Activated naive CD8-positive, alpha-beta T cell (primary cell): Measurements from ENCODE around the gene LDB2.
"Not testable (repeated sequence)": the region's sequence is repeated elsewhere in the genome, so short reads cannot be mapped to it uniquely, and the experiment has no call there.

ENCODE experiments used
- H3K27ac Mint-ChIP-seq: one replicate; pipeline ENCODE4 v1.8.0; 2021; ENCODE audit warnings: mixed read lengths
- H3K27me3 Mint-ChIP-seq: one replicate; pipeline ENCODE4 v1.8.0; 2021; ENCODE audit warnings: mixed read lengths
- H3K36me3 Mint-ChIP-seq: one replicate; pipeline ENCODE4 v1.8.0; 2021; ENCODE audit warnings: mixed read lengths
- H3K4me1 Mint-ChIP-seq: one replicate; pipeline ENCODE4 v1.8.0; 2021; ENCODE audit warnings: low read depth, mixed read lengths
- H3K4me3 Mint-ChIP-seq: one replicate; pipeline ENCODE4 v1.8.0; 2021; ENCODE audit warnings: mild to moderate bottlenecking, mixed read lengths
- H3K9me3 Mint-ChIP-seq: one replicate; pipeline ENCODE4 v1.8.0; 2021; ENCODE audit warnings: low read depth, mixed read lengths

The LDB2 gene

DNA sequence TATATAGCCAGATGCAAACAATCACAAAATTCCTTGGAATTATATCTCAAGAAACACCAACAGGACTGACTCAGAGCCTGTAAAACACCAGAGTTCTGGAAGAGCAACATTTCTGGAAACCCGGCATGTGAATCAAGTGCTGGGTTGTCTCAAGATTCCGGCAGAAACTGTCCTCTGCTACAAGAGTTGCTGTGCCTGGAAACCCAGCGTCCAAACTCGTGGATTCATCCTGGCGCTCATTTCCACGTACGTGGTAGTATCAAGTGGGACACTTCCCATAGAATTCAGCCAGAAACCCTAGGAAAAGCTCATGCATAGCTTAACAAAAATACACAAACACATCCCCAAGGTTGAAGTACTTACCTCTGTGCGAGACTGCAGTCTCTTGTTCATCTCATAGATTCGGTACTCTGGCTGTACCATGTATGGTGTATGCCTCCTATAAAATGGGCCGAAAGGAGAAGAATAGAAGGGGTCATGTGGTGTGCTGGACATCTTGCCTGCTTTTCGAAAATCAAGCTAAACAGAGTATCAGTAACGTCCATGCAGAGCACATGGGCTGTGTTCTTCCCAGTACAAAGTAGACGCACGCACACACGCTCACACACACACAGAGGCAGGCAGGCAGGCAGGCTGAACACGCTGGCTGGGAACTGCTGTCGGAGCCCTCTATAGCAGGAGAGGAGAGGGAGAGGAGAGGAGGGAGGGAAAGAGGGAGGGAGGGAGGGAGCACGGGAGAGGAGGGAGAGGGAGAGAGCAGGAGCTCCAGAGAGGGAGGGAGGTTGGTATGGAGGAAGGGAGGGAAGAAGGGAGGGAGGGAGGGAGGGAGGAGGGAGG, at the start of gene LDB2:
Gene LDB2, minus strand, starts transcription at position 655 of the 837 bp plus-strand sequence.
- Mint-ChIP-seq H3K27me3 (peaks cover 14% of the 10 kb centered on the region), H3K36me3 (no peaks in the 10 kb centered on the region), H3K4me1 (peaks cover 16% of the 10 kb centered on the region), H3K9me3 (no peaks in the 10 kb centered on the region), H3K27ac (no peak within 1 kb of the TSS), H3K4me3 (peak within 1 kb of the TSS; percentile 18)

DNA sequence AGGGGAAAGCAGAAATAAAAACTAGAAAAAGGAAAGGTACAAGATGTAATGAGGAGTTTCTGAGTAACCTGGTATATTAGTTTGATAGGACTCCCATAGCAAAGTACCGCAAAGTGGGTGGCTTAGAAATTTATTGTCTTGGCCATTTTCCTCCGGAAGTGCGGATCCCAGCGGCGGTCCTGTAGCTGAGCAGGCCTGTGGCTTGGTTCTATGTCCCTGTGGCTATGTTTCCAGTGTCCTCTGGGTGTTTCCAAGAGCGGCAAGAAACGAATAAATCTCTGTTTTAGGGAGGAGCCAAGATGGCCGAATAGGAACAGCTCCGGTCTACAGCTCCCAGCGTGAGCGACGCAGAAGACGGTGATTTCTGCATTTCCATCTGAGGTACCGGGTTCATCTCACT, 44.0 kb upstream of the LDB2 start:
- Mint-ChIP-seq H3K27ac (no peak overlapping the region), H3K27me3 (peaks cover 15% of the 10 kb centered on the region), H3K4me1 (no peaks in the 10 kb centered on the region), H3K9me3 (peaks cover 3% of the 10 kb centered on the region), H3K4me3 (no peak overlapping the region), H3K36me3 (no peaks in the 10 kb centered on the region)

DNA sequence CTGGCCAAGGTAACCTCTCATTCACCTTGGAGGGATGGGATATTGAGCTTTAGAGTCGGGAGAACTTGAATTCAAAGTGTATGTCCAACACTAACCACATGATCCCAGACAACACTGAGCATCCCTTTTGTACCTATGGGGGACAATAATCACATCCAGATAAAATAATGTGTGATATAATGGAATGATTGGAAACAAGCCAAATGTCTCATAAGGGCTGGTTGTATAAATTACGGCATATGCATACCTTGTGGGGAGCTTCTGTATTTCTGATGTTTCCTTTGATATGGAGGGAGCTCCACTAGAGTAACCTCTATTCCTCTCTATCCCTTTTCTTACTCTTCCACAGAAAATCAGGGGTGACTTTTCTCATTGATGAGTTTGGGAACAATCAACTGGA, 40.7 kb upstream of the LDB2 start:
- Mint-ChIP-seq H3K4me3 (no peak overlapping the region), H3K36me3 (no peaks in the 10 kb centered on the region), H3K9me3 (peaks cover 3% of the 10 kb centered on the region), H3K4me1 (no peaks in the 10 kb centered on the region), H3K27me3 (peaks cover 17% of the 10 kb centered on the region), H3K27ac (no peak overlapping the region)

- H3K27me3 Mint-ChIP-seq = peaks cover 17% of the 10 kb centered on the region
- no peaks in the 10 kb centered on the region for H3K4me1 Mint-ChIP-seq
- H3K9me3 Mint-ChIP-seq = peaks cover 3% of the 10 kb centered on the region
- H3K4me3 Mint-ChIP-seq = no peak overlapping the region
- no peaks in the 10 kb centered on the region for H3K36me3 Mint-ChIP-seq
- H3K27ac Mint-ChIP-seq = no peak overlapping the region
Measured at GRCh38 chr4:16938512-16939040, 40.1 kb upstream of the LDB2 start.

GRCh38 chr4:16931339-16932305, 33.2 kb upstream of the LDB2 start:
- Mint-ChIP-seq H3K9me3 (no peaks in the 10 kb centered on the region), H3K27ac (no peak overlapping the region), H3K27me3 (peaks cover 7% of the 10 kb centered on the region), H3K4me1 (no peaks in the 10 kb centered on the region), H3K36me3 (no peaks in the 10 kb centered on the region), H3K4me3 (no peak overlapping the region)

- Mint-ChIP-seq H3K36me3 (no peaks in the 10 kb centered on the region), H3K4me3 (no peak overlapping the region), H3K27ac (no peak overlapping the region), H3K27me3 (peaks cover 8% of the 10 kb centered on the region), H3K4me1 (no peaks in the 10 kb centered on the region), H3K9me3 (no peaks in the 10 kb centered on the region)
Measured at GRCh38 chr4:16926214-16926613, 27.8 kb upstream of the LDB2 start.

- not testable (repeated sequence) for H3K4me1 Mint-ChIP-seq, H3K36me3 Mint-ChIP-seq, H3K27me3 Mint-ChIP-seq, H3K27ac Mint-ChIP-seq, H3K4me3 Mint-ChIP-seq, H3K9me3 Mint-ChIP-seq
Measured at GRCh38 chr4:16918716-16919115, 20.3 kb upstream of the LDB2 start.

DNA sequence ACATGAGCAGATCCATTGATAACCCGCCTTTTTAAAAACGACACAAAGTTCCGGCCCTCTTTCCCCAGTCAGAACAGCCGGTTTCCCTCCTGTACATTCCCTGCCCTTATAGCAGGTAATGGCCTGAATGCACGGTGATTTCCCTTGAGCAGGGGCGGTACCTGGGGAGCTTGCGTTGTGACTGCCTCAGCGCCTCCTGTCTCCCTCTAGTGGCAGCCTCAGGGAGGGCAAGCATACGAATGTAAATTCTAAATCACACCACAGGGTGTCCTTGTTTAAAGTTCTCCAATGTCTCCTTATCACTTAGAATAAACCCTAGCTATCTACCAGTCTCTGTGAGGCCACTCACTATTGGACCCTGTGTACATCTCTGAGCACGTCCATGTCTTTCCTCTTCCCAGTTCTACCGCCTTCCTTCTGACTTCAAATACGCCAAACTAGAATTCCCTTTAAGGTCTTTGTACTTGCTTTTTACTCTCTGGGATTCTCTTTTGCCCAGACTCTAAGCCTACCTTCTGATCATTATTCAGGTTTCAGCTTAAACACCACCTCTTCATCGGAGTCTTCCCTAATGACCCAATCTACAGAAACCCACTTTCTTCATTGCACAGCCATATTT, 18.4 kb upstream of the LDB2 start:
- no peak overlapping the region for H3K4me3 Mint-ChIP-seq
- H3K27me3 Mint-ChIP-seq = no peaks in the 10 kb centered on the region
- no peaks in the 10 kb centered on the region for H3K36me3 Mint-ChIP-seq
- no peaks in the 10 kb centered on the region for H3K4me1 Mint-ChIP-seq
- no peak overlapping the region for H3K27ac Mint-ChIP-seq
- no peaks in the 10 kb centered on the region for H3K9me3 Mint-ChIP-seq

DNA sequence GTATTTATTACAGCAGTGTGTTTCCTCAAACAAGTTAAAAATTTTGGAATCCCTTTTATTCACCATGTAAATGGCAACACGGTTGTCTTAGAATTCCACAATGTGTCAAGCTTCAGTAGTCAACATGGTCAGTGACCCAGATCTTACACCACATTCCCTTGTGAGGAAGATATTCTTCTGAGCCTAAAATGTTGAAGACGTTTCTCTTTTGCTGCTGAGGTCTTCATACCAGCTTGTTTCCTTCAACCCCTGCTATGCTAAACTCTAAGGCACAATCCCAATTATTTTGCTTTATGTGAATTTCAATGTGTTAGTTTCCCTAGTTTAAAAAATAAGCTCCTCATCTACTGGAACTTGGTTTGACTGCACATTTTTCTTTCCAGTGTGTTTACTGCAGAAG, 17.6 kb upstream of the LDB2 start:
- Mint-ChIP-seq H3K4me1 (no peaks in the 10 kb centered on the region), H3K27me3 (no peaks in the 10 kb centered on the region), H3K9me3 (no peaks in the 10 kb centered on the region), H3K36me3 (no peaks in the 10 kb centered on the region), H3K4me3 (no peak overlapping the region), H3K27ac (no peak overlapping the region)

- Mint-ChIP-seq H3K27ac (no peak overlapping the region), H3K9me3 (no peaks in the 10 kb centered on the region), H3K4me1 (no peaks in the 10 kb centered on the region), H3K27me3 (no peaks in the 10 kb centered on the region), H3K36me3 (no peaks in the 10 kb centered on the region), H3K4me3 (no peak overlapping the region)
Measured at GRCh38 chr4:16914208-16914607, 15.8 kb upstream of the LDB2 start.

GRCh38 chr4:16912896-16913295, 14.5 kb upstream of the LDB2 start:
- Mint-ChIP-seq H3K9me3 (no peaks in the 10 kb centered on the region), H3K4me1 (no peaks in the 10 kb centered on the region), H3K4me3 (no peak overlapping the region), H3K27ac (no peak overlapping the region), H3K36me3 (no peaks in the 10 kb centered on the region), H3K27me3 (no peaks in the 10 kb centered on the region)

DNA sequence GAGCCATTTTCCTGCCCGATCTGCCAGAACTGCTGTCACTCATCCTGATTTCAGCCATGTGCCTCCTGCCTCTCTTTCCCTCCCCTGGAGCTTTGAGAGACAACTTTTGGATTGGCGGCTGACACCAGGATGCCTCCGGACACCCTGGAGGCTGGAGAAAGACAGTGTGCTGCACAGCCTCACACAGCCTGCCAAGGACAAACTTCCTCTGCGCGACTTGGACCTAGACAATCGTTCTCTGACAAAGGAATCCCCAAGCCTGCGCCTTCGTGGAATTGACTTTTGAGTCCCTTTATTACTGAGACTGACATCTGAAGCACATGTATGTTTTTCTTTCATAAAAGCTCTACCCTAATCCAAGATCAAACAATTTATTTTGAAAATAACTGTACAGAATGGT, 10.8 kb upstream of the LDB2 start:
- Mint-ChIP-seq H3K4me3 (no peak overlapping the region), H3K4me1 (no peaks in the 10 kb centered on the region), H3K36me3 (no peaks in the 10 kb centered on the region), H3K27ac (no peak overlapping the region), H3K9me3 (no peaks in the 10 kb centered on the region), H3K27me3 (no peaks in the 10 kb centered on the region)

- Mint-ChIP-seq H3K9me3 (no peaks in the 10 kb centered on the region), H3K27me3 (no peaks in the 10 kb centered on the region), H3K27ac (no peak overlapping the region), H3K36me3 (no peaks in the 10 kb centered on the region), H3K4me1 (no peaks in the 10 kb centered on the region), H3K4me3 (no peak overlapping the region)
Measured at GRCh38 chr4:16908377-16909021, 10.1 kb upstream of the LDB2 start.

GRCh38 chr4:16900325-16900724, 1.9 kb upstream of the LDB2 start:
- Mint-ChIP-seq H3K4me1 (peaks cover 4% of the 10 kb centered on the region), H3K4me3 (no peak overlapping the region), H3K36me3 (no peaks in the 10 kb centered on the region), H3K9me3 (no peaks in the 10 kb centered on the region), H3K27me3 (peaks cover 14% of the 10 kb centered on the region), H3K27ac (no peak overlapping the region)
